Colon (tissue), 2 donors: ENCODE results near the gene KCNQ1.

Source experiments
- FAIRE-seq: peaks from 2 replicates; lab custom pipeline; 2012; peaks lifted over from hg19 to GRCh38; lab: Jason Lieb, UNC
- donor health status: control.
- donor health status: control.

KCNQ1 gene

GRCh38 chr11:2883979-2884815 is 439.4 kb downstream of the KCNQ1 start:
- no peak for FAIRE-seq

- FAIRE-seq = no peak
Observed at GRCh38 chr11:2885017-2885677, 440.3 kb downstream of the KCNQ1 start.

GRCh38 chr11:2885678-2886081 is 440.9 kb downstream of the KCNQ1 start, which contains the start of gene CDKN1C:
Gene CDKN1C (minus strand): TSS chr11:2885775. CDS start chr11:2885456, 319 bp downstream.
- no peak for FAIRE-seq

- FAIRE-seq = no peak
Observed at GRCh38 chr11:2886191-2886894, 441.5 kb downstream of the KCNQ1 start.

GRCh38 chr11:2886936-2887335 is 442.1 kb downstream of the KCNQ1 start:
- FAIRE-seq = no peak

- FAIRE-seq = no peak
Observed at GRCh38 chr11:2887515-2888195, 442.8 kb downstream of the KCNQ1 start.

- FAIRE-seq = no peak
Observed at GRCh38 chr11:2888266-2888968, 443.6 kb downstream of the KCNQ1 start.

- no peak for FAIRE-seq
Observed at GRCh38 chr11:2889362-2890273, 444.8 kb downstream of the KCNQ1 start.

- no peak for FAIRE-seq
Observed at GRCh38 chr11:2890466-2891294, 445.9 kb downstream of the KCNQ1 start.

GRCh38 chr11:2891326-2892214 is 446.8 kb downstream of the KCNQ1 start:
- FAIRE-seq = no peak

- FAIRE-seq = no peak
Observed at GRCh38 chr11:2892215-2892966, 447.6 kb downstream of the KCNQ1 start.

- no peak for FAIRE-seq
Observed at GRCh38 chr11:2892967-2893528, 448.2 kb downstream of the KCNQ1 start.

GRCh38 chr11:2893935-2894334 is 449.1 kb downstream of the KCNQ1 start:
- FAIRE-seq = no peak

- FAIRE-seq = no peak
Observed at GRCh38 chr11:2896047-2896446, 451.2 kb downstream of the KCNQ1 start.

- FAIRE-seq = no peak
Observed at GRCh38 chr11:2897048-2897447, 452.2 kb downstream of the KCNQ1 start.

GRCh38 chr11:2898366-2899079 is 453.7 kb downstream of the KCNQ1 start:
- no peak for FAIRE-seq
